ENCODE measurements around the gene DOCK4. TPM values are rescaled to one million over a fixed set of nuclear protein-coding genes. Genes with fewer than 3 reads are reported as not detected.

DOCK4 gene
- total RNA-seq, 1 donor from 2014 or later: 11.8 TPM

DNA sequence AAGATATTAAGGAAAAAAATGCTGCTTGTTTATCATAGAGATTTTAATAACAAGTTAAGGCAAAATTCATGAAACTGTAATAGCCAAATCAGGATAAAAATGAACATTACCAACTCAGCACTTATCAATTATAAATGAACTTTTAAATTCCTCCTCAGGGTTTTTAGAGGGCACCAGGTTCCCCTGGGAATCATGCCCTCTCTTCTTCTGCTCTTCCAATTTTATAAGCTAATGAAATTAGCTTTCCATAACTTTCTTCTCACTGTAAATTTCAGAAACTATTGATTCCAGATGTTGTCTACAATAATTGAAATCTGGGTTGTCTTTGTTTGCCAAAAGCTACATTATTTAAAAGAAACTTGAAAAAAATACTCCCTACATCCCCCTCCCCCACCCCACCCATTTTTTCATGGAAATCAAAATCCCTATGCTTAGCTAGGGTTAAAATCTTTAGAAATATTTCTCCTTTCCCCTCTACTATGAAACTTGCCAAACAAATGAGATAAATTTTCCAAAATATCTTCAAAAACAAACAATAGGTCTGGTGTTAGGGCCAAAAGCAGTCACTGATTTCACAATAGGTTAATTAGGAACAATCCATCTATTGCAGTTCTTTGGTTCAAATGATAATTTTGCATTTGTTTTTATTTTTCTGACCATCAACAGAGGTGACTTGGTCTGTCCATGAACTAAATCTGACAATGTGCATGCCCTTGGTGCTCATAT is 187.7 kb downstream of the DOCK4 start:
- peak; percentile 28 for ATAC-seq
- no peak for DNase-seq (ENCODE audit: low spot score)

DNA sequence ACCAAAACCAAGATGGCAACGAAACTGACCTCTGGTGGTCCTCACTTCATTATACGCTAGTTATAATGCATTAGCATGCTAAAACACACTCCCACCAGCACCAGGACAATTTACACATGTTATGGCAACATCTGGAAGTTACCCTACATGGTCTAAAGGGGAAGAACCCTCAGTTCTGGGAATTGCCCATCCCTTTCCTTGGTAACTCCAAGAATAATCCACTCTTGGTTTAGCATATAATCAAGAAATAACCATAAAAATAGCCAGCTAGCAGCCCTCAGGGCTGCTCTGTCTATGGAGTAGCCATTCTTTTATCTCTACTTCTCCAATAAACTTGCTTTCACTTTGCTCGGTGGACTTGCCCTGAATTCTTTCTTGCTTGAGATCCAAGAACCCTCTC is 191.1 kb downstream of the DOCK4 start:
- ATAC-seq (no peak), DNase-seq (ENCODE audit: low spot score) (no peak)

DNA sequence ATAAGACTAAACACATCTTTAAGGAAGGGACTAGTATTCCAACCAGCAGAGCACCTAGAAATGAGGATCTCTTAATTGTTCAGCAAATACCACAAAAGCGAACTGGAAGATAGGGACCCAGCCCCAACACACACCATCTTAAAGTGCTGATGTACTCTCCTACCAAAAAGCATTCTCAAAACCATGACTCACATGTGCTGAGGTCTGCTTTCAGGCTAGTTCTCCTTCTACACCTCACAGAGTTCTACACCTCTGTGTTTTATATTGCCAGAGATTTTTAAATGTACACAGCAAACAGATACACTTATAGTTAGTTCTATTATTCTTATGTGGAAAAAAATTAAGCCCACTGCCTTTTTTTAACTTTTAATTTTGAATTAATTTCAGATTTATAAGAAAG is 191.9 kb downstream of the DOCK4 start:
- no peak for ATAC-seq
- no peak for DNase-seq (ENCODE audit: low spot score)

DNA sequence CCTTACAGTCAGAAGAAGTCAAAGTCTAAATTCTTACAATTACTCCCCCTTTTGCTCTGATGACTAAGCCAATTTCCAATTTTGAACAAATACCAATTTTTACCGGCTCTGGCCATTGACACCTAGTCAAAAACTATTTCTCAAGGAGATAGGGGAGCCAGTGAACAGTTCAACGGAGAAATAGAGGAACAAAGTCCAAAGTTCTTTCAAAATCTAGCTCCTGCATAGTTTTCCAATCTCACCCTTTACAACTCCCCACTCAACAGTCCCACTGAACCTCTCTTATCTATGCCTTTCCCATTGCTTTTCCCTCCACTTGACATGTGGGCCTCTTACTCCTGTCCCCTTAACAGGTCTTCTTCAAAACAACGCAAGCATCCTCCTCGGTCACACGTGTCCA is 192.9 kb downstream of the DOCK4 start:
- ATAC-seq (peak; percentile 59), DNase-seq (ENCODE audit: low spot score) (no peak)

DNA sequence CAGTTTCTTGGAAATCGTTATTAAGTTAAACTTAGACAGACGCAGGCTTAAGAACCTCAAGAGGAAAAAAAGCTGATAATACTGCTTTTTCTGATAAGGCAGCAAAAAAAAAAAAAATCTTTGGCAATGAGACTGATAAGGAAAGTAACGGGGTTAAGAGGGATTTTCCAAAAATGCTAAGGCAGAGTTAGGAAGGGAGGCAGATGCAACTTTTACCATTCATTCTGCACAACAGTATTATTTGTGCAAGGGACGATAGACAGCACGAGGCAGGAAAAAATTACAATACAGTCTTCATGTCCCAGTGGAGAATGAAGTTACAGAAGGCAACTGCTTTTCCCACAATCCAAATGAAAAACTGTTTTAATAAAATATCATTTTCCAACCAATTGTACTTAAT is 194.0 kb downstream of the DOCK4 start:
- ATAC-seq: no peak
- DNase-seq (ENCODE audit: low spot score): no peak

DNA sequence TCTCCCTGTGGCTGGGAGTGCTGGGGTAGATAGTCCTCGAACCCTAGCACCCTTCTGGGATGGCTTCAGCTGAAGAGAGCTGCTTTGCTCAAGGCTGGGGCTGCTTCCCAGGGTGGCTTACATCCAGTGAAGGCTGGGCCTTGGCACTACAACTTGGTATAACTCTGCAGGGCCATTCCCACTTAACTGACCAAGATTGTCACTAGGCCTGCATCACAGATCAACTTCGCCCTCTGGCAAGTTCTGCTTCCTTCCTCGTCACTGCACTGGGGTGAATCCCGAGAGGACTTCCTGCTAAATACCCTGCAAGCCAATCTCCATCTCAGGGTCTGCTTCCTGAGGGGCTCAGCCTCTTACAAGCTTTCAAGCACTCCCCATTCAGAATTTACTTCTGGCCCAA is 195.2 kb downstream of the DOCK4 start:
- DNase-seq (ENCODE audit: low spot score) (no peak), ATAC-seq (peak; percentile 40)

DNA sequence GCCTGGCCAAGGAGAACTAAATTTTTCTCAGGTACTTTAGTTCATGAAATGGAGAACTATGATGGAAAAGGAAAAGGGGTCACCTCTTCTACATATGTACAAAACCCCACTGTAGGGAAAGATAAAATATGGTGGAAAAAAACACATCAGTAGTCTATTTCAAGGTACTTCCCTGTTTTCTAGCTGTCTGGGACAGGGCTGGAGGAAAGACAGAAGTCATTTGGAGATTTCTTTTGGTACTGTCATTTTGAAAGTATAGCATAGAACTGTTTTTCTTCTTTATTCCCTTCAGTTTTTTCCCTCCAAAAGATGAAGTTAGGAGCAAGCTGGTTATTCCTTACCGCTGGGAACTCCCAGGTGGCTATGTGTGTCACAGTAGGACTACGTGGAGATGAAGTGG is 196.1 kb downstream of the DOCK4 start:
- ATAC-seq (no peak), DNase-seq (ENCODE audit: low spot score) (no peak)

DNA sequence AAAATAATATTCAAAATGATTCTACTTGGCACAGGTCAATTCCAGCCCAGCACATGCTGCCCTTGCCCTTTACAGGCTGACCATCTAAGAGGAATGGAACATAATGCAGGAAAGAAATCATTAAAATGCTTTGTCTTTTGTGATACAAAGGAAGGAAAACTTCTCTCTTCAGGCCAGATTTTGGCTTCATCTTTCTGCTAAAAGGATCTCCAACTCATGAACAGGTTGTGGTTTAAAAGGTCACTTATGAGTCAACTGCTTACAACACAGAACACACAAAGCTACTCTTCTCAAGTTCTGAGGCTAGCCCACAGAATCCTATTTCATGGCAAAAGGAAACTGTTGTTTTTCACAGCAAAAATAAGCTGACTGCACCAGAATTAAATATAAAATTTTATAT is 197.1 kb downstream of the DOCK4 start:
- no peak for ATAC-seq
- DNase-seq (ENCODE audit: low spot score): no peak

DNA sequence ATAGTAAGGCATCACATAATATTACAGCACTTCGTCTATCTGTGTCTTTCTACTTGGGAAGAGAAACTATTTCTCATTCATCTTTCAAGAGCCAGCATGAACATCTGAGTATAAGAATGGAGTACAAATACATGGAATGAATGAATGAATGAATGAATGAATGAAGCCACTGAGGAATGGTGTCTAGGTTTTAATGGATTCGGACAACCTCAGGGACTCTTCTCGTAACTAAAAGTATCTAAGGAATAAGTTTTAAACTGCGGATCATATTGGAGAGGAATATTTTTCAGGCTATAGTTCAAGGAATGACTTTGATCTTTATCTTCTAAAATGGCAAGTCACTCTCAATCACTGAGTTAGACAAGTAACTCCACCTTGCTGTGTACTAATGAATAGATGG is 199.0 kb downstream of the DOCK4 start:
- DNase-seq (ENCODE audit: low spot score) (no peak), ATAC-seq (no peak)

DNA sequence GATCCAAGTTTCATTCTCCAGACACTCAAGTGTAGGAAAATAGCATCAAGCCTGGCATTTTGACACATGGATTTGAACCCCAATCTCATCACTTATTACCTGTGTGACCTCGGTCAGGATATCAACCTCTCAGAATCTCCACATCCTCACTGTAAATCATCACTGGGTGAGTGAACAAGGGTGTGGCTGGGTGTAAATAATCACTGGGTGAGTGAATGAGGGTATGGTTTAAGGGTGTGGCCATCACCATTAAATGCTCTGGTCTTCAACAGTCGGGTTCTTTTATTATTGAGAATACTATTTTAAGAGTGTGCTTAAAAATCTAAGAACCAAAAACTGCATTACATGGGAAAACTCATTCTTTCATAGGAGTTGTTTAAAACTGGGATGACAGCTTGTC is 200.1 kb downstream of the DOCK4 start:
- no peak for DNase-seq (ENCODE audit: low spot score)
- no peak for ATAC-seq

DNA sequence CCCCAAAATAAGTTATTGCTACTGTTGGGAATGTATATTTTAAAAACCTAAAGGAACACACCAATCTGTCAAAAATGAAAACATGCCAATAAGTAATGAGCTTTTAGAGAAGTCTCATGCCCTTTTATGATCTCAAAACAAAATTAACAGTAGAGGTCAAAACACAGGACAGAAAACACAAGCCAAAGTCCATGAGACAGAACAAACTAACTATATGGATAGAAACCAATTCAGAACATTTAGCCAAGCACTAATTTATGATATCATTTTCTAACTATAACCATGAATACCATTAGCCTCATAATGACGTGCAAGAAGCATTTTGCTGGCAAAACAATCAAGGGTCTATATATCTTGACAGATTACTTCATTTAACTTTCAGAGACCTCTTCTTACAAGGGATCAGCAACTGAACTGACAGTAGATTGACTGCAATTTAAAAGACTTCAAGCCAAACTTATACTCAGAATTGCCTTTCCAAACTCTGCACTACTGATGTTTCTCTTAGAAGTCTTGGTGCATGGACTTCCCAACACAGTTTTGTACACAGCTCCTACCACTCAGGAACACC is 200.9 kb downstream of the DOCK4 start:
- DNase-seq (ENCODE audit: low spot score) (no peak), ATAC-seq (peak; percentile 68)

DNA sequence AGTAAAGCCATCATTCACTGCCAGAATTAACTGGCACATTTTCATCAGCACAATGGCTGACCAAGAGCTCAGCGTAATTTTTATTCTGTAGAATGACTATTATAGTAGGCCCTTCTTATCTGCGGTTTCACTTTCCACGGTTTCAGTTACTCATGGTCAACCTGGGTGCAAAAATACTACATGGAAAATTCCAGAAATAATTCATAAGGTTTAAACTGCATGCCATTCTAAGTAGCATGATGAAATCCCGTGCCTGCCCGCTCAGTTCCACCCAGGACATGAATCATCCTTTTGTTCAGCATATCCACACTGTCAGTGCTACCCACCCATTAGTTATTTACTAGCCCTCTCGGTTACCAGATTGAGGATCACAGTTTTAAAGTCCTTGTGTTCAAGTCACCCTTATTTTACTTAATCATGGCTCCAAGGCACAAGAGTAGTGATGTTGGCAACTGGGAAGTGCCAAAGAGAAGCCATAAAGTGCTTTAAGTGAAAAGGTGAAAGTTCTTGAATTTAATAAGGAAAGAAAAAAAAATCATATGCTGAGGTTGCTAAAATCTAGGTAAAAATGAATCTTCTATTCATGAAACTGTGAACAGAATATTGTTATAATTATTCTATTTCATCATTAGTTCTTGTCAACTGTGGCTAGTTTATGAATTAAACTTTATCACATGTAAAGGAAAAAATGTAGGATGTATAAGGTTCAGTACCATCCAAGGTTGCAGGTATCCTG is 204.9 kb downstream of the DOCK4 start:
- DNase-seq (ENCODE audit: low spot score) (no peak), ATAC-seq (no peak)

DNA sequence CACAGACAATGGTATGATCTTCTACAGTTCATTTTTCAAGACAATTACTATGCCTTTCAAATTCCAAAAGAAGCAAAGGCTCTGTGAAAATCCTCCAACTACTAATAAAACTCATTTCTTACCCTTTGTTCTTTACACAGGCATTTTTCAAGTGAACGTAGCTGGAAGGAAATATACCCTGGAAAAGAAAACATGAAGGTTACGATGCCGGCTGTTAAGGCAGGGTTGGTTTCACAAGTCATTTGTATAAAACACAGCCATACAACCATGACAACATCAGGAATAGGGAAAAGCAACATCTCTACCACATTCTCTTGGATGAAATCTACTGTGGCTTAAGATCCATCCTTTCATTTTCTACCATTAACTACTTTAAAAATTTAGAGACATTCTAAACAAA is 207.9 kb downstream of the DOCK4 start:
- DNase-seq (ENCODE audit: low spot score): no peak
- ATAC-seq: no peak

DNA sequence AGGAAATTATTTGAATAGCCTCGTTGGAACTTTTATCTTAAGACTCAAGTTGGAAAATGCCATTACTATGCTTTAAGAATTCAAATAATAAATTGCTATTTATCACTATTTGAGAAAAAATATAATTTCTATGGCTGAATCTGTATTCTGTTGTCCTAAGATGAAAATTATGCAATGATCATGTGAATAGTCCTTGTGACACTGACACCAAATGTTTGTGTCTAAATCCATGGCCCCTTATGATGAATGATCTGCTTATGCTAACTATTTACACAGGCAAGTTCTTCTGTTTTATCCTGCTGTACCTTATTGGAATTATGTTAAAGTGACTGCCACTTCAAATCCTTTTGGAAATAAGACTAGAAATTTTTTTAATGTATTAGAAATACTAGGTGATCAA is 208.7 kb downstream of the DOCK4 start:
- DNase-seq (ENCODE audit: low spot score) (no peak), ATAC-seq (no peak)

DNA sequence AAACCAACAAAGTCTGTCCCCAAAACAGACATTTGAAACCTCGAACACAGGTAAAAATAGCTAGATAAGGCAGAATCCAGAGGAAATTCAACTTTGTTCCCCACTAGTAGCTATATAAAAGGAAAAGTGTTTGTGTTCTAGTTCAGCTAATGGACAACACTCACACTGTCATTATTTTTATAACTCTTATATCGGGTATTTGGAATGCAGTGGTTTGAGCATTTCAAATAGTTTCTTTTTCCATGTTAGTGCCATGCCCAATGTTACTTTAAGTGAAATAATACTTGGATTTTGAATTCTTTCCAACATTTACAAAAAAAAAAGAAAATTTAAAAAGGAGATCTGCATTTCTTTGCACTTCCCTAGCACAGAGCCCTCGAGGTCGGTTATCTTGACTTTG is 213.6 kb downstream of the DOCK4 start:
- DNase-seq (ENCODE audit: low spot score): no peak
- ATAC-seq: no peak

DNA sequence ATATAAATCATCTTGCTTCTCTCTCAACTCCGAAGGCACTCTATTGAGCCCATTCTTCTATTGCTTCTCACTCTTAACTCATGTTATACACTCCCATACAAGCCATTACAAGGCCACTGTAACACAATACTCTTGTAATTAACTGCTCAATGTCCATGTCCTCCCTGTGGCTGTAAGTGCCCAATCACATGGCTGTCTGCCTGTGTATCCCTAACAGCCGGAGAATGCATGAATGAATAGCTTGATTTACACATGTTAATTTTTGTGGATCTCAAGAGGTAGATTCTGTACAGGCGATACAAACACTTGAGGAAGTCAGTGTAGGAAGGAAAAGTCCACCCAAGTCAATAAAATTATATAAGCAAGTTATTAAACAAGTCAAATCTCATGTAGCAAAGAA is 215.6 kb downstream of the DOCK4 start:
- DNase-seq (ENCODE audit: low spot score) (no peak), ATAC-seq (no peak)

DNA sequence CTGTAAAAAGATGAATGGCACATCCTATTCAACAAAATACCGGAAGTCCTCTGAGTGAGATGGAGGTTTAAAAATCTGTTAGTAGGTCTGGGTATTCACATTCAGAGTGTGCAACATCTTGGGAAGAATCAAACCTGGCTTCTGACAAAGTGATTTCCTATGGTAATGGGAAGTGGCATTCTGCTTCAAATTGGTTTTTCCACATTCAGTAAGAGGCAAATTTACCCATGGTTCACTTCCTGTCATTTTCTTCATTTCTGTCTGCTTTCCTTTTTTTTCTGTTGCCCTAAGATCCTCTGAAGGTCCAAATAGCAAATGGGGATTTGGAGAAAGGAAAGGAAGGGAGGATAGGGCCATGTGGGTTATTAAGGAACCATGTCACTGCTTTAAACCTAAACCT is 218.3 kb downstream of the DOCK4 start:
- no peak for ATAC-seq
- DNase-seq (ENCODE audit: low spot score): no peak

DNA sequence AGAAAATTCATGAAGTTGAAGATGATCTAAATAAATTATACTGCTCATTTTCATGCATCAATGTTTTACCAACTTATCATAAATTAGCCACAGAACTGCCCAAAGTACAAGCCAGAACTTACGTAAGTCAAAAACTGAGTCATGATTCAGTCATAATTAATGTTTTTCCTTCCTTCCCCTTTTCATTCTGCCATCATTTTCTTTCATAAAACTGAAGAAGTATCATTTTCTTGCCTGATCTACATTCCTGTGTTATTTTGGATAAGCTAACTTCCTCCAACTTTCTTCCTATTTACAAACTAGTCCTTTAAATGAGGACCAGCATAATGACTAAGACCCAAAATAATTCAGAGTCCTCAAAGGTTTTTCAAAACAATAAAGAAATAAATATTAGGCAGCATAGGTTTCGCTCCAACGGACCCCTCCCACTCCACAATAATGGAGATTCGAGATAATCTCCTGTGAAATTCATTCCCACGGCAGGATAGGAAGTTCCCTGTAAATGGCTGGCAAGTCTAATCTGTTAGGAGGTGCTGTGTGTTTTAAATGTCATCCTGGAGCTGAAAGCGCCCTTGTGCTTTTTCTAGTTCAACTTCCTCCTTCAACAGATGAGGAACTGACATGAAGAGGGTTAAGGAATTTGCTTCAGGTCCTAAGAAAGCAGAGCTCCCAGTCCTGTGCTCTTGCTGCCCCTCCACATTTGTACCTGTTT is 218.9 kb downstream of the DOCK4 start:
- DNase-seq (ENCODE audit: low spot score) (no peak), ATAC-seq (peak; percentile 37)

DNA sequence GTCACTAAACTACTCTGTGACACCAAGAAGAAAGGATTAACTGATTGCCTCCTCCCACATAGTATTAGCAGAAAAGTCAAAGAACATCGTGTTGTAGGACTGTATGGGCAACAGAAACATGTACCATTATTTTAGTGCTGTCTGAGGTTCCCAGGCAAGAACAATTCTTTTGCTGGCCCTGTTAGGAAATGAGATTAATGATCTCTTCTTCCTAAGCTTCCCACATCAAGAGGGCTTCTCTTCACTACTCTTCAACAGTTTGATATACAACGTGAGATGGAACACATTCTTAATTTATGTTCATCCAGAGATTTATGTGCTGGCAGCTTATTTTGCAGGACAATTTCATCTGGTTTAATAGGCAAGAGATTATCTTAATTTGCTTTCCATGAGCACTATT is 219.6 kb downstream of the DOCK4 start:
- DNase-seq (ENCODE audit: low spot score) (no peak), ATAC-seq (no peak)

DNA sequence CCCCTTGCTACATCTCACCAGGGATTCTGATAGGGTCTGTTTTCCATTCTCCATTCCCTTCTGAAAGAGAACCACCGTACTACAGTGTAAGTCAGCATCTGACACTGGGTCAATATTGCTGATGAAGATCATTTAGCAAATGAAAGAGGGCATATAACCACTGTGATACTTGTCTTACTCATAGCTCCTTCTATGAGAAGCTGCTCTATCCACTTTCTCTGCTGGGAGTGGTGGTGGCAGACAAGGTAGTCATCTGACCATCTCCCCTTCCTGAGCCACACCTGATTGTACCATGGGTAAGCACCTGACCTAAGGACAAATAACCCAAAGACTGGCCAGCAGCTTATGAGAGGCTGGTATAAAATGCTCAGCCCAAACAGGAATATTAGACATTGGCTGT is 220.4 kb downstream of the DOCK4 start:
- ATAC-seq: no peak
- no peak for DNase-seq (ENCODE audit: low spot score)

DNA sequence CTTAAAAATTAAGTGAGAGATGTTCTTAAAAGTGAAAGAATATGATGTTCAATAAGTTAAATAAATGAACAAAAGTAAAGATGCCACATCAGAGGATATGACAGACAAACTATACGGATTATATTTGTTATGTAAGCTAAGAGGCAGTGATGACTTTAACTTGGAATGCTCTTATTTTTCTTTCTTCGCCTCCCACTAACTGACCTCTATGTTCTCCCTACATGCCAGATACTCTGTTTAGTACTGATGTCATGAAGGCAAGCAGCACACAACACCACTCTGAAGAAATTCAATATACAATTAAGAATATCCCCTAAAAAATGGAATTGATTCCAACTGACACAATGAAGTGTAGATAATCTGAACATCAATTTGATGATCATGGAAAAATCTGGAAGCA is 223.4 kb downstream of the DOCK4 start:
- DNase-seq (ENCODE audit: low spot score) (no peak), ATAC-seq (no peak)

DNA sequence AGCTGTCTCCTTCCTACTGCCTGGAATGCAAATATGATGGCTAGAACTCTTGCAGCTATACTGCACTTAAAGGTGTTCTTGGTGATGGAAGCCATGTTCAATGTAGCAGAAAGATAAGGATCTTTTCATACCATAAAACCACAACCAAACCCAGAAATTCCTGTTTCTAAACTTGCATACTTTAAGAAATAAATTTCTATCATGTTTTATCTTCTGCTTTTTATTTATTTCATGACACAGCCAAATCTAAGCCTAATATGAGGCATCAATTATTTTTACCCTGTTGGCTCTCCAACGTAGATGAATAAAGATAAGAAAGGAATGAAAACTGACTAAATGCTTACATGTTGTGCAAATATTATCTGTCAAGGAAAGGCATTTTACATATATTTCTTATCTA is 224.1 kb downstream of the DOCK4 start:
- ATAC-seq (no peak), DNase-seq (ENCODE audit: low spot score) (no peak)
